ENCODE measurements around the gene ZNF491. TPM values are rescaled to one million over a fixed set of nuclear protein-coding genes. Genes with fewer than 3 reads are reported as not detected.

ZNF491 gene
- total and polyA plus RNA-seq, 2 of the 8 experiments (the other 6 are each of a cell fraction or from before 2014, with no cell fraction given), result 0.18 to 0.78 TPM

- H3K79me2 ChIP-seq (ENCODE audit: control insufficient read depth in 1 of 2, insufficient read depth in 2 of 2, low read length in 2 of 2), result no peaks in the 10 kb centered on the region
- no peak overlapping the region for H3K14ac ChIP-seq (ENCODE audit: insufficient read length)
- no peaks in the 10 kb centered on the region for H4K20me1 ChIP-seq (replicated peaks in 1 of 2; ENCODE audit: control insufficient read depth in 1 of 2, insufficient read depth in 2 of 2, low read length in 2 of 2)
- H3K56ac ChIP-seq (replicated peaks; ENCODE audit: insufficient read length, low read depth, low read length), result no peak overlapping the region
- no peak overlapping the region for H3K23ac ChIP-seq (ENCODE audit: insufficient read length)
- H3K4me3 ChIP-seq (ENCODE audit: extremely low read depth in 1 of 4, insufficient read depth in 2 of 4, low read depth in 3 of 4, low read length in 4 of 4), result no peak overlapping the region
- 0 out of 8 replicates have a peak, but pooled peaks cover 0 to 2% (median 0%) of the 10 kb centered on the region in 4 experiments for H3K36me3 ChIP-seq (ENCODE audit: control insufficient read depth in 2 of 4, insufficient read depth in 4 of 4, low read length in 3 of 4)
- no peaks in the 10 kb centered on the region for H3K27me3 ChIP-seq (replicated peaks in 1 of 4; ENCODE audit: control insufficient read depth in 3 of 4, extremely low read depth in 1 of 4, insufficient read depth in 3 of 4, low read length in 3 of 4)
- H4K8ac ChIP-seq (ENCODE audit: extremely low read depth, insufficient read depth, low read length), result no peak overlapping the region
- no peak overlapping the region for H3K18ac ChIP-seq (ENCODE audit: extremely low read depth, low read length)
- 87% methylated on average over 11 of the region's 11 CpGs; no CpG with 5 or more reads in 1 of the 2 experiments for WGBS, 2 experiments (ENCODE audit: extremely low coverage in 1 of 2, insufficient coverage in 1 of 2, insufficient read length in 1 of 2, insufficient replicate concordance in 2 of 2, low coverage in 1 of 2, low lambda C conversion rate in 2 of 2, missing lambda C conversion rate in 1 of 2)
- no peaks in the 10 kb centered on the region for H3K79me1 ChIP-seq (ENCODE audit: low read depth, low read length)
- H3K27ac ChIP-seq (ENCODE audit: low read depth, low read length), result no peak overlapping the region
- no peak overlapping the region for H2BK120ac ChIP-seq (replicated peaks; ENCODE audit: low read depth, low read length)
- CTCF ChIA-PET (ENCODE audit: partially characterized antibody), result interaction anchor here (2.3 kb wide), 1 partner anchor 9 kb away, joined by 15 read pairs; the partner anchor contains the start of gene ZNF491
- H2BK12ac ChIP-seq (ENCODE audit: low read depth, low read length), result no peak overlapping the region
- H3K4me2 ChIP-seq (ENCODE audit: insufficient read depth in 1 of 2, low read depth in 2 of 2, low read length in 2 of 2), result no peak overlapping the region
- H2AFZ ChIP-seq (ENCODE audit: low read length), result no peak overlapping the region
- H2BK5ac ChIP-seq (ENCODE audit: low read depth, low read length), result no peak overlapping the region
- FAIRE-seq (no peak), DNase-seq (ENCODE audit: low read depth in 1 of 2, low spot score in 2 of 2) (no peak)
- no peaks in the 10 kb centered on the region for H3K23me2 ChIP-seq (ENCODE audit: low read depth, low read length)
- TF ChIP-seq POLR2A (IDR thresholded peaks at IDR 0.05; ENCODE audit: control extremely low read depth in 1 of 2, low read depth in 2 of 2, low read length in 2 of 2), result no peak
- TF ChIP-seq MAX (IDR thresholded peaks at IDR 0.05), result no peak
- TF ChIP-seq PHF8 (conservative IDR thresholded peaks at IDR 0.05; ENCODE audit: low read depth, low read length), result no peak
- TF ChIP-seq ZNF274 (IDR thresholded peaks at IDR 0.05; ENCODE audit: borderline replicate concordance, extremely low read depth, low read length), result peak; percentile 50; the same call in 1 of the 2 replicates
- no peak for TF ChIP-seq ATF3 (IDR thresholded peaks at IDR 0.05; ENCODE audit: insufficient read depth, low read depth, low read length)
- TF ChIP-seq BCL11A (IDR thresholded peaks at IDR 0.05; ENCODE audit: low read depth in 2 of 2, low read length in 2 of 2), result no peak
- no peak for TF ChIP-seq SIX5 (IDR thresholded peaks at IDR 0.05; ENCODE audit: low read depth, low read length)
- no peak for TF ChIP-seq CBX8 (IDR thresholded peaks at IDR 0.05; ENCODE audit: borderline replicate concordance, low read depth, low read length)
- H3K9ac ChIP-seq (replicated peaks in 1 of 4; ENCODE audit: extremely low read depth in 1 of 4, low read depth in 3 of 4, low read length in 3 of 4), result no peak overlapping the region
- H2BK15ac ChIP-seq (ENCODE audit: low read length), result no peak overlapping the region
- H2BK20ac ChIP-seq (ENCODE audit: low read length), result no peak overlapping the region
- H3K4me1 ChIP-seq (replicated peaks in 1 of 4; ENCODE audit: control insufficient read depth in 3 of 4, insufficient read depth in 4 of 4, low read length in 3 of 4), result no peaks in the 10 kb centered on the region
- no peak overlapping the region for H3K4ac ChIP-seq (replicated peaks; ENCODE audit: insufficient read length, low read depth, low read length)
- no peak overlapping the region for H4K5ac ChIP-seq (ENCODE audit: insufficient read length, low read depth, low read length)
- peaks cover 36 to 41% of the 10 kb centered on the region in 2 experiments for H3K9me3 ChIP-seq (ENCODE audit: insufficient read depth in 2 of 2, low read depth in 1 of 2, low read length in 1 of 2)
- no peak overlapping the region for H4K91ac ChIP-seq (replicated peaks; ENCODE audit: insufficient read length, low read length)
- POLR2A ChIA-PET (ENCODE audit: partially characterized antibody), result no interaction called here
- no peak overlapping the region for H2AK5ac ChIP-seq (ENCODE audit: low read depth, low read length)
Measured at GRCh38 chr19:11806354-11807098, 8.2 kb downstream of the ZNF491 start.

All from H1 (cell line).